ENCODE data around the gene CCNQ.

The CCNQ gene

GRCh38 chrX:153569475-153569874, 29.5 kb downstream of the CCNQ start:
- peaks cover 3% of the 10 kb centered on the region for H3K9me3 ChIP-seq (ENCODE audit: control insufficient read depth, insufficient read depth, low read length)
- H3K4me3 ChIP-seq (ENCODE audit: low read depth, low read length): no peak overlapping the region
- H3K27me3 ChIP-seq (ENCODE audit: control insufficient read depth, insufficient read depth, low read length): no peaks in the 10 kb centered on the region
- H3K36me3 ChIP-seq (ENCODE audit: control insufficient read depth, insufficient read depth, low read length): no peaks in the 10 kb centered on the region
- H3K4me1 ChIP-seq (ENCODE audit: control insufficient read depth, insufficient read depth, low read length): no peaks in the 10 kb centered on the region
- H3K9ac ChIP-seq (ENCODE audit: low read depth, low read length): no peak overlapping the region

DNA sequence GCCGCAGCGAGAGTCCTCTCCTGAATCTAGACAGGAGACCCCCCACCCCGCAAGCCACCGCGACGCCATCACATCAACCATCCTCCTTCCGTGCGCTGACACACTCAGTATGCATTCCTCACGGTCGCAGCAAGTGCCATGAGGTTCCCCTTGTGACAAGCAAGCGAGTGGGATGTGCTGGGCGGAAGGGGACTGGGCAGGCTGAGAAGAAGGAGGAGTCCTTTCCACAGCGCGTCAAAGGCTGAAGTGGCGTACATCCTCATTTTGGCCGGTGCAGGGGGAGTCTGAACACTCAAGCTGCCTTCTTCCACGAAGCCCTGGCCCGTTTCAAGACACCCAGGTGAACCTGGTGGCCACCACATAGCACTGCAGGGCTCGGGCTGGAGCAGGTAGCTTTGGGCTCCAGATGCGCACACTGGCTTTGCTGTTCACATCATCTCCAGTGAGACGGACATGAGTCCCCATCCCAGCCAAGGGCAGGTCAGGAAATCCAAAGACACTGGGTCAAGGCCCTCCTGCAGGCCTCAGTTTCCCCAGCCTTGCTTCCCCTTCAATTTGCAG, 30.4 kb downstream of the CCNQ start:
- Histone ChIP-seq H3K27me3 (ENCODE audit: control insufficient read depth, insufficient read depth, low read length) (no peaks in the 10 kb centered on the region), H3K9me3 (ENCODE audit: control insufficient read depth, insufficient read depth, low read length) (no peaks in the 10 kb centered on the region), H3K4me3 (ENCODE audit: low read depth, low read length) (no peak overlapping the region), H3K4me1 (ENCODE audit: control insufficient read depth, insufficient read depth, low read length) (no peaks in the 10 kb centered on the region), H3K9ac (ENCODE audit: low read depth, low read length) (no peak overlapping the region), H3K36me3 (ENCODE audit: control insufficient read depth, insufficient read depth, low read length) (no peaks in the 10 kb centered on the region)

DNA sequence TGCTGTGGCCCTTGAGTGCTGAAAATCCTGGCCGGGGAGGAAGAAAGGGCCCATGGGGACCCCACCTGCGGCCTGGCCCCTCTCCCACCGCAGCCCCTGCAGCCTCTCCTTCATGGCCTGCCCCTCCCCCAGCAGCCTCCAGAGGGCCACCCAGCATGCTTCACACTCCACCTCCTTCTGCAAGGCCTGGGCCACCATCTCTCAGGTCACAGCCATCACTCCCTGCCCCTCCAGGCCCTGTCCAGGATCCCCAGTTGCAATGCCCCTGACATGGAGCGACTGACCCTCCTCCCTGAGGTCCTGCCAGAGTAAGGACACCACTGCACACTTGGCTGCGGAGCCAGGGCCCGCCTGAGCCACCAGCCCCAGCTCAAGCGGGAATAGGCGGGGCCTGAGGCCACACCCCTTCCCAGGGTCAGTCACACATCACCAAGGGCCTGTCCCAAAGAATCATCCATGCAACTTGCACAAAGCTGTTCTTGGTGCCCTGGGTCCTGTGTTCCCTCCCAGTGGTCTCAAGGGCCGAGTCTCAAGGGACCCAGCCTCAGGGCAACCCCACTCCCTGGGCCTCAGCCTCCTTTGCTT, 32.9 kb downstream of the CCNQ start:
- Histone ChIP-seq H3K9ac (ENCODE audit: low read depth, low read length) (no peak overlapping the region), H3K9me3 (ENCODE audit: control insufficient read depth, insufficient read depth, low read length) (no peaks in the 10 kb centered on the region), H3K4me3 (ENCODE audit: low read depth, low read length) (no peak overlapping the region), H3K4me1 (ENCODE audit: control insufficient read depth, insufficient read depth, low read length) (no peaks in the 10 kb centered on the region), H3K27me3 (ENCODE audit: control insufficient read depth, insufficient read depth, low read length) (no peaks in the 10 kb centered on the region), H3K36me3 (ENCODE audit: control insufficient read depth, insufficient read depth, low read length) (no peaks in the 10 kb centered on the region)

DNA sequence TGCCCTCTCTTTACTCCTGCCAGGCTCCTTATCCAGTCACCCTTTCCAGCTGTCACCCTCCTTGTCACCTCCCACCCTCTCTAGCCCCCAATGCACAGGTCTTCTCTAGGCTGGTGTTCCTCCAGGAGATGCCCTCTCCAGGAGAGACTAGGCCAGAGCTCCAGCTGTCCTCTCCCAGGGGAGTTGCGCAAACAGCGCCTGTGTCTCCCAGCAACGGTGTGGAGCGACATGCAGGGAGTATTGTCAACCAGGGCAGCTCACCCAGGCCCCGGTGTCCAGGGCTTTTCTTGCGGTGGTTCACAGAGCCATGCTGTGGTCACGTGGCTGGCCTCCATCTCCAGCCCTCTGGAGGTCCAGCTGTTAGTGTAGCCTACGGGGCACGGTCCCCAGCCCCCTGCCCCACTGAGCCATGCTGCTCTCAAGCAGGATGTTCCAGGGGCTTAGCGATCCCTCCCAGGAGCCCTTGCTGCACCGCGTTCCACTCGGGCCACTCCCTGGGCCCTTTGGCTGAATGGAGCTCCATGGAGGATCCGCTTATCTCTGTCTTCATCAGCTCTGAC, 34.8 kb downstream of the CCNQ start:
- no peaks in the 10 kb centered on the region for H3K4me1 ChIP-seq (ENCODE audit: control insufficient read depth, insufficient read depth, low read length)
- no peak overlapping the region for H3K9ac ChIP-seq (ENCODE audit: low read depth, low read length)
- no peaks in the 10 kb centered on the region for H3K27me3 ChIP-seq (ENCODE audit: control insufficient read depth, insufficient read depth, low read length)
- H3K9me3 ChIP-seq (ENCODE audit: control insufficient read depth, insufficient read depth, low read length): no peaks in the 10 kb centered on the region
- no peaks in the 10 kb centered on the region for H3K36me3 ChIP-seq (ENCODE audit: control insufficient read depth, insufficient read depth, low read length)
- H3K4me3 ChIP-seq (ENCODE audit: low read depth, low read length): no peak overlapping the region

GRCh38 chrX:153562546-153562945, 36.4 kb downstream of the CCNQ start:
- no peaks in the 10 kb centered on the region for H3K9me3 ChIP-seq (ENCODE audit: control insufficient read depth, insufficient read depth, low read length)
- H3K27me3 ChIP-seq (ENCODE audit: control insufficient read depth, insufficient read depth, low read length): no peaks in the 10 kb centered on the region
- H3K4me3 ChIP-seq (ENCODE audit: low read depth, low read length): no peak overlapping the region
- no peaks in the 10 kb centered on the region for H3K36me3 ChIP-seq (ENCODE audit: control insufficient read depth, insufficient read depth, low read length)
- H3K4me1 ChIP-seq (ENCODE audit: control insufficient read depth, insufficient read depth, low read length): no peaks in the 10 kb centered on the region
- H3K9ac ChIP-seq (ENCODE audit: low read depth, low read length): no peak overlapping the region

- no peak overlapping the region for H3K9ac ChIP-seq (ENCODE audit: low read depth, low read length)
- H3K9me3 ChIP-seq (ENCODE audit: control insufficient read depth, insufficient read depth, low read length): no peaks in the 10 kb centered on the region
- no peak overlapping the region for H3K4me3 ChIP-seq (ENCODE audit: low read depth, low read length)
- H3K36me3 ChIP-seq (ENCODE audit: control insufficient read depth, insufficient read depth, low read length): no peaks in the 10 kb centered on the region
- no peaks in the 10 kb centered on the region for H3K27me3 ChIP-seq (ENCODE audit: control insufficient read depth, insufficient read depth, low read length)
- H3K4me1 ChIP-seq (ENCODE audit: control insufficient read depth, insufficient read depth, low read length): no peaks in the 10 kb centered on the region
These were observed 37.6 kb downstream of the CCNQ start for GRCh38 chrX:153561337-153561736.

DNA sequence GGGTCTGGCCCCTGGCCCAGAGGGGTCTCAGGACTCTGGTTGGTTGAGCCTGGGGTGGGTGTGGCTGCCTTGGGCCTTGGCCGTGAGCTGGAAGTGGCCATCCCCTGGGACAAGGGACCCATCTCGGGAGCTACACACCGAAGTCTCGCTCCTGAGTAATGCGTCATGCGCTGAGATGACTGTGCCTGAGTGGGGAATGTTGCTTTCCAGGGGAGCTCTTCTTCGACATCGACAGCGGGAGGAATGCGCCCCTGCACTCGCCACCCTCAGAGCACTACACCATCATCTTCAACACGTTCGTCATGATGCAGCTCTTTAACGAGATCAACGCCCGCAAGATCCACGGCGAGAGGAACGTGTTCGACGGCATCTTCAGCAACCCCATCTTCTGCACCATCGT, 38.5 kb downstream of the CCNQ start:
- Histone ChIP-seq H3K9ac (ENCODE audit: low read depth, low read length) (no peak overlapping the region), H3K27me3 (ENCODE audit: control insufficient read depth, insufficient read depth, low read length) (no peaks in the 10 kb centered on the region)

DNA sequence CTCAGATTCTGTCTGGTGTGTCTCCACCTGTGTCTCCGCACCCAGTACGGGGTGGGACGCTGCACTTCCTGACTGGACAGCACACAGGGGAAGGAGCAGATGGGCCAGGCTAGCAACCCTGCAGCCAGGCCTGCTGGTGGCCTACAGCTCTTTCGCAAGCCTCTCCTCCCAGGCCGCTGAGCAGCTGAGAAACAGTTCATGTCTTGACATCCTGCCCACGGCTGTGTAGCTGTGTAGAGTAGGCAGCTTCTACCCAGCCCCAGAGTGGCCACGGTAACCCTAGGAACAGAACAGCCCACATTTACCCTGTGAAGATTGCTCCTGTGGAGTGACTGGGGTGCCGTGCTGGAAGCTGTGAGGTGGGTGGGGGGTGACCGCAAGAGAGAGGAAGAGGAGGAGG, 38.9 kb downstream of the CCNQ start:
- no peak overlapping the region for H3K9ac ChIP-seq (ENCODE audit: low read depth, low read length)
- H3K4me3 ChIP-seq (ENCODE audit: low read depth, low read length): no peak overlapping the region
- no peaks in the 10 kb centered on the region for H3K27me3 ChIP-seq (ENCODE audit: control insufficient read depth, insufficient read depth, low read length)
- no peaks in the 10 kb centered on the region for H3K9me3 ChIP-seq (ENCODE audit: control insufficient read depth, insufficient read depth, low read length)
- H3K4me1 ChIP-seq (ENCODE audit: control insufficient read depth, insufficient read depth, low read length): no peaks in the 10 kb centered on the region
- no peaks in the 10 kb centered on the region for H3K36me3 ChIP-seq (ENCODE audit: control insufficient read depth, insufficient read depth, low read length)

More for the DNA sequence above, 38.5 kb downstream of the CCNQ start:
- no peaks in the 10 kb centered on the region for H3K4me1 ChIP-seq (ENCODE audit: control insufficient read depth, insufficient read depth, low read length)
- H3K36me3 ChIP-seq (ENCODE audit: control insufficient read depth, insufficient read depth, low read length): no peaks in the 10 kb centered on the region
- no peaks in the 10 kb centered on the region for H3K9me3 ChIP-seq (ENCODE audit: control insufficient read depth, insufficient read depth, low read length)
- no peak overlapping the region for H3K4me3 ChIP-seq (ENCODE audit: low read depth, low read length)

- Histone ChIP-seq H3K36me3 (ENCODE audit: control insufficient read depth, insufficient read depth, low read length) (no peaks in the 10 kb centered on the region), H3K27me3 (ENCODE audit: control insufficient read depth, insufficient read depth, low read length) (no peaks in the 10 kb centered on the region), H3K4me1 (ENCODE audit: control insufficient read depth, insufficient read depth, low read length) (no peaks in the 10 kb centered on the region), H3K4me3 (ENCODE audit: low read depth, low read length) (no peak overlapping the region), H3K9ac (ENCODE audit: low read depth, low read length) (no peak overlapping the region), H3K9me3 (ENCODE audit: control insufficient read depth, insufficient read depth, low read length) (no peaks in the 10 kb centered on the region)
These were observed 41.2 kb downstream of the CCNQ start for GRCh38 chrX:153557618-153558355.

- H3K4me1 ChIP-seq (ENCODE audit: control insufficient read depth, insufficient read depth, low read length): no peaks in the 10 kb centered on the region
- H3K27me3 ChIP-seq (ENCODE audit: control insufficient read depth, insufficient read depth, low read length): no peaks in the 10 kb centered on the region
- no peaks in the 10 kb centered on the region for H3K36me3 ChIP-seq (ENCODE audit: control insufficient read depth, insufficient read depth, low read length)
- no peaks in the 10 kb centered on the region for H3K9me3 ChIP-seq (ENCODE audit: control insufficient read depth, insufficient read depth, low read length)
- no peak overlapping the region for H3K4me3 ChIP-seq (ENCODE audit: low read depth, low read length)
- no peak overlapping the region for H3K9ac ChIP-seq (ENCODE audit: low read depth, low read length)
These were observed 42.2 kb downstream of the CCNQ start for GRCh38 chrX:153556767-153557166.

DNA sequence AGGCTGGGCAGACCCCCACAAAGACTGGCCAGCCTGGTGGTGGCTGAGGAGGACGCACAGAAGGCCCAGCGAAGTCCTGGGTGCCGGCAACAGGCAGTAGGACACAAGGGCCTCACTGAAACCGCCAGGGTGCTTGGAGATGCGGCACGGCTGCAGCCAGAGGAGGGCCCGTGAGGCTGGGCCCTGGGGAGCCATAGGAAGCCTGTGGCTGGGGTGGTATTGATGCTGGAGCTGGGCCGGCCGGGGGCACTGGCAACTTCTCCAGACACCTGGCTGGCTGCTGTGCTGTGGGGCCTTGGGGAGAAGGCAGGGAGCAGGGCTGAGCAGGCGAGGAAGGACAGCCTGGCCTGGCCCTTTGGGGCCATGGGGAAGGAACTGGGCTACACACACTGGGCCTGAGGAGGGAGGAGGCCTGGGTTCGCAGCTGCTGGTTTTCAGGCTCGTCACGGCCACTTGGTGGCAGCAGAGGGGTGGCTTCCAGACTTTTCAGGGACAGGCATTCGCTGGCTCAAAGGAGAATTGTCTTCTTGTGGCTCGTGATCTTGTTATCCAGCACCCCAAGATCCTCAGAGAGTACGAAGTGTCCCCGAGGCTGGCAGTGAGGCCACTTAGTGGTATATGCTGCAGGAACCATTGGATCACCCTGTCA, 44.3 kb downstream of the CCNQ start:
- Histone ChIP-seq H3K4me1 (ENCODE audit: control insufficient read depth, insufficient read depth, low read length) (no peaks in the 10 kb centered on the region), H3K36me3 (ENCODE audit: control insufficient read depth, insufficient read depth, low read length) (no peaks in the 10 kb centered on the region), H3K27me3 (ENCODE audit: control insufficient read depth, insufficient read depth, low read length) (no peaks in the 10 kb centered on the region), H3K9me3 (ENCODE audit: control insufficient read depth, insufficient read depth, low read length) (no peaks in the 10 kb centered on the region), H3K4me3 (ENCODE audit: low read depth, low read length) (no peak overlapping the region), H3K9ac (ENCODE audit: low read depth, low read length) (no peak overlapping the region)
